H9 (cell line): ENCODE measurements around the gene SREK1IP1. TPM values are rescaled to one million over a fixed set of nuclear protein-coding genes. Genes with fewer than 3 reads are reported as not detected.

Experiments used
- DNase-seq: peaks from one replicate; pipeline ENCODE4 v3.0.0-alpha.2; 2017
- H2AFZ ChIP-seq: one replicate; pipeline ENCODE4 v1.6.1; 2013; ENCODE audit warnings: mild to moderate bottlenecking, low read length, control low read depth, moderate library complexity
- H2AK5ac ChIP-seq: 2 replicates; pipeline ENCODE4 v1.6.1; 2013; ENCODE audit warnings: low read length, control low read depth, mixed read lengths; ENCODE audit not compliant: insufficient read length
- H2BK120ac ChIP-seq: one replicate; pipeline ENCODE4 v1.6.1; 2013; ENCODE audit warnings: low read depth, mild to moderate bottlenecking, low read length, control low read depth, inconsistent platforms; ENCODE audit not compliant: poor library complexity, severe bottlenecking
- H2BK12ac ChIP-seq: 2 replicates; pipeline ENCODE4 v1.6.1; 2013; ENCODE audit warnings: low read length, control low read depth, mixed read lengths, low read depth; ENCODE audit not compliant: insufficient read length
- H2BK15ac ChIP-seq: 2 replicates; pipeline ENCODE4 v1.6.1; 2013; ENCODE audit warnings: low read depth, low read length, control low read depth
- H2BK20ac ChIP-seq: one replicate; pipeline ENCODE4 v1.6.1; 2013; ENCODE audit warnings: low read depth, mild to moderate bottlenecking, low read length, control low read depth, inconsistent platforms; ENCODE audit not compliant: poor library complexity, severe bottlenecking
- H2BK5ac ChIP-seq: 2 replicates; pipeline ENCODE4 v1.6.1; 2013; ENCODE audit warnings: low read length, control low read depth, mixed read lengths; ENCODE audit not compliant: insufficient read length
- H3K14ac ChIP-seq: 2 replicates; pipeline ENCODE4 v1.6.1; 2013; ENCODE audit warnings: low read length, control low read depth; ENCODE audit not compliant: insufficient read depth
- H3K18ac ChIP-seq: 2 replicates; pipeline ENCODE4 v1.6.1; 2013; ENCODE audit warnings: low read depth, mild to moderate bottlenecking, mixed read lengths, low read length, control low read depth; ENCODE audit not compliant: insufficient read length
- H3K23ac ChIP-seq: 2 replicates; pipeline ENCODE4 v1.6.1; 2013; ENCODE audit warnings: low read length, control low read depth, mixed read lengths, low read depth; ENCODE audit not compliant: insufficient read length
- H3K23me2 ChIP-seq: 2 replicates; pipeline ENCODE4 v1.6.1; 2013; ENCODE audit warnings: low read depth, mild to moderate bottlenecking, mixed read lengths, low read length, control low read depth; ENCODE audit not compliant: insufficient read length, poor library complexity, severe bottlenecking
- H3K27ac ChIP-seq: 2 replicates; pipeline ENCODE4 v1.5.1; 2013; ENCODE audit warnings: low read length, control low read depth, mixed read lengths, low read depth; ENCODE audit not compliant: insufficient read length
- H3K27me3 ChIP-seq: 2 replicates; pipeline ENCODE4 v1.6.1; 2013; ENCODE audit warnings: low read length, control low read depth, inconsistent platforms; ENCODE audit not compliant: insufficient read depth
- H3K4ac ChIP-seq: 2 replicates; pipeline ENCODE4 v1.6.1; 2013; ENCODE audit warnings: low read depth, mild to moderate bottlenecking, control low read depth, inconsistent platforms, low read length, moderate library complexity
- H3K4me1 ChIP-seq: 2 replicates; pipeline ENCODE4 v1.6.1; 2013; ENCODE audit warnings: low read length, control low read depth, inconsistent platforms; ENCODE audit not compliant: insufficient read depth
- H3K4me2 ChIP-seq: 2 replicates; pipeline ENCODE4 v1.6.1; 2013; ENCODE audit warnings: low read length, control low read depth, mixed read lengths; ENCODE audit not compliant: insufficient read length, insufficient read depth
- H3K56ac ChIP-seq: 2 replicates; pipeline ENCODE4 v1.6.1; 2013; ENCODE audit warnings: low read depth, mild to moderate bottlenecking, mixed read lengths, low read length, control low read depth; ENCODE audit not compliant: insufficient read length
- H3K79me1 ChIP-seq: 2 replicates; pipeline ENCODE4 v1.6.1; 2013; ENCODE audit warnings: low read depth, mild to moderate bottlenecking, moderate library complexity, low read length, control low read depth, inconsistent platforms; ENCODE audit not compliant: insufficient read depth, poor library complexity, severe bottlenecking
- H3K79me2 ChIP-seq: 2 replicates; pipeline ENCODE4 v1.6.1; 2013; ENCODE audit warnings: low read length, control low read depth, inconsistent platforms; ENCODE audit not compliant: insufficient read depth
- H3K9ac ChIP-seq: 2 replicates; pipeline ENCODE4 v1.6.1; 2013; ENCODE audit warnings: low read length, control low read depth, mixed read lengths; ENCODE audit not compliant: insufficient read length; ENCODE audit errors: extremely low read depth
- H3K9me3 ChIP-seq: one replicate; pipeline ENCODE4 v1.6.1; 2013; ENCODE audit warnings: low read depth, low read length, inconsistent platforms; ENCODE audit not compliant: control insufficient read depth
- H3T11ph ChIP-seq: one replicate; pipeline ENCODE4 v1.6.1; 2013; ENCODE audit warnings: mild to moderate bottlenecking, low read length, control low read depth, inconsistent platforms
- H4K20me1 ChIP-seq: one replicate; pipeline ENCODE4 v1.6.1; 2013; ENCODE audit not compliant: control insufficient read depth, insufficient read length, insufficient read depth
- H4K5ac ChIP-seq: 2 replicates; pipeline ENCODE4 v1.6.1; 2013; ENCODE audit warnings: low read depth, mild to moderate bottlenecking, mixed read lengths, low read length, control low read depth; ENCODE audit not compliant: insufficient read length
- H4K8ac ChIP-seq: replicated peaks from 2 replicates; pipeline ENCODE4 v1.6.1; 2013; ENCODE audit warnings: low read length, control low read depth, mixed read lengths, low read depth; ENCODE audit not compliant: insufficient read length
- H4K91ac ChIP-seq: 2 replicates; pipeline ENCODE4 v1.6.1; 2013; ENCODE audit warnings: low read depth, mild to moderate bottlenecking, moderate library complexity, mixed read lengths, low read length, control low read depth; ENCODE audit not compliant: insufficient read length
- H3K27ac Mint-ChIP-seq, 3 experiments: 2 replicates in 2 of 3; 3 replicates in 1 of 3; pipeline ENCODE4 v1.8.0; 2020 to 2021; ENCODE audit warnings: mixed read lengths in 3 of 3, mild to moderate bottlenecking in 1 of 3, moderate library complexity in 1 of 3
- H3K27me3 Mint-ChIP-seq: 2 replicates; pipeline ENCODE4 v1.8.0; 2021; ENCODE audit warnings: low read depth, mild to moderate bottlenecking, moderate library complexity, mixed read lengths
- H3K36me3 Mint-ChIP-seq, 3 experiments: 2 replicates in 2 of 3; 3 replicates in 1 of 3; pipeline ENCODE4 v1.8.0; 2020 to 2021; ENCODE audit warnings: low read depth in 3 of 3, mixed read lengths in 3 of 3; ENCODE audit not compliant: insufficient read depth in 1 of 3
- H3K4me1 Mint-ChIP-seq, 2 experiments: 2 replicates each; pipeline ENCODE4 v1.8.0; 2020; ENCODE audit warnings: mixed read lengths in 2 of 2
- H3K4me3 Mint-ChIP-seq, 2 experiments: 2 replicates in 1 of 2; 3 replicates in 1 of 2; pipeline ENCODE4 v1.8.0; 2020 to 2021; ENCODE audit warnings: mild to moderate bottlenecking in 2 of 2, mixed read lengths in 2 of 2, moderate library complexity in 1 of 2
- H3K9me3 Mint-ChIP-seq, 2 experiments: 2 replicates in 1 of 2; 3 replicates in 1 of 2; pipeline ENCODE4 v1.8.0; 2020; ENCODE audit warnings: mild to moderate bottlenecking in 2 of 2, mixed read lengths in 2 of 2, moderate library complexity in 1 of 2
- CTCF ChIP-seq: fragments of 200-600 bp; sonication (generic); conservative IDR thresholded peaks from 3 replicates; pipeline ENCODE4 v1.8.0; 2021; ENCODE audit warnings: antibody characterized with exemption, mild to moderate bottlenecking
- WGBS: extraction: QIAGEN DNeasy Blood & Tissue Kit; methylation state at CpG from one replicate; pipeline ENCODE4 v1.1.7; 2013; ENCODE audit warnings: missing lambda C conversion rate, low lambda C conversion rate, mixed read lengths; ENCODE audit not compliant: insufficient read length; ENCODE audit errors: extremely low coverage; 5-methylcytosine and 5-hydroxymethylcytosine counted together
- total RNA-seq: library from RNA; stranded (reverse); gene quantifications from 2 replicates; pipeline ENCODE4 v1.2.1, GENCODE V29; 2021

The SREK1IP1 gene
- total RNA-seq, 1 experiment from 2014 or later = 28.6 TPM

GRCh38 chr5:64678374-64678773, 90.1 kb downstream of the SREK1IP1 start:
- no peak overlapping the region for H3K23ac ChIP-seq
- Mint-ChIP-seq H3K4me1 (peaks cover 6 to 21% of the 10 kb centered on the region in 2 experiments), H3K27ac (no peak overlapping the region), H3K27me3 (no peaks in the 10 kb centered on the region), H3K9me3 (no peaks in the 10 kb centered on the region), H3K4me3 (no peak overlapping the region), H3K36me3 (no peaks in the 10 kb centered on the region)
- H2BK12ac ChIP-seq = no peak overlapping the region
- no peak overlapping the region for H3K18ac ChIP-seq
- no peak overlapping the region for H3T11ph ChIP-seq
- H2BK15ac ChIP-seq = no peak overlapping the region
- no peak overlapping the region for H4K5ac ChIP-seq
- WGBS = no CpG with 5 or more reads among the region's 5 CpGs
- H3K4me1 ChIP-seq = no peaks in the 10 kb centered on the region
- H3K9ac ChIP-seq = no peak overlapping the region
- H3K27ac ChIP-seq = no peak overlapping the region
- no peaks in the 10 kb centered on the region for H3K9me3 ChIP-seq
- no peak overlapping the region for H2AK5ac ChIP-seq
- H4K20me1 ChIP-seq = no peaks in the 10 kb centered on the region
- H3K14ac ChIP-seq = no peak overlapping the region
- DNase-seq = no peak
- no peak overlapping the region for H3K4ac ChIP-seq
- no peaks in the 10 kb centered on the region for H3K27me3 ChIP-seq
- H2BK5ac ChIP-seq = no peak overlapping the region
- H4K8ac ChIP-seq = no peak overlapping the region
- H3K23me2 ChIP-seq = no peaks in the 10 kb centered on the region
- no peak overlapping the region for H2AFZ ChIP-seq
- no peak overlapping the region for H4K91ac ChIP-seq
- TF ChIP-seq CTCF = no peak
- H2BK20ac ChIP-seq = no peak overlapping the region
- H2BK120ac ChIP-seq = no peak overlapping the region
- H3K79me2 ChIP-seq = no peaks in the 10 kb centered on the region
- H3K4me2 ChIP-seq = no peak overlapping the region
- H3K56ac ChIP-seq = no peak overlapping the region
- no peaks in the 10 kb centered on the region for H3K79me1 ChIP-seq
